PC-9 (cell line): ENCODE measurements around the gene NEDD4.

Experiments used
- CTCF ChIP-seq: fragments of 200-600 bp; sonication (generic); conservative IDR thresholded peaks from 2 replicates; pipeline ENCODE4 v1.6.1; 2017; ENCODE audit warnings: mixed run types, antibody characterized with exemption, mild to moderate bottlenecking, moderate library complexity
- EZH2 ChIP-seq: fragments of 200-600 bp; sonication (generic); IDR thresholded peaks from 2 replicates; pipeline ENCODE4 v1.8.0; 2017; ENCODE audit warnings: antibody characterized with exemption, low read depth

GRCh38 chr15:55784286-55784685, 209.1 kb downstream of the NEDD4 start:
- no peak for TF ChIP-seq CTCF
- TF ChIP-seq EZH2, result no peak
